HEK293T (cell line): ENCODE measurements around the gene NECAB2.

Source experiments
- CTCF ChIA-PET: fragments of 350-600 bp; formaldehyde crosslinking; extraction: SDS; loops from one replicate; lab custom pipeline; 2021; ENCODE audit warnings: antibody characterized with exemption, inconsistent platforms; lab: Yijun Ruan, JAX
- POLR2A ChIA-PET: fragments of 350-600 bp; formaldehyde crosslinking; extraction: SDS; loops from one replicate; lab custom pipeline; 2020; ENCODE audit warnings: antibody characterized with exemption, inconsistent platforms; lab: Yijun Ruan, JAX
- DNase-seq: peaks from one replicate; pipeline ENCODE4 v3.0.0; 2012; ENCODE audit warnings: mixed read lengths; ENCODE audit errors: extremely low spot score
- ARNT ChIP-seq: fragments of 450-650 bp; IDR thresholded peaks from 2 replicates; pipeline ENCODE4 v1.6.1; 2017; ENCODE audit warnings: mild to moderate bottlenecking
- BHLHE40 ChIP-seq: fragments of 450-650 bp; IDR thresholded peaks from 2 replicates; pipeline ENCODE4 v1.6.1; 2016; ENCODE audit warnings: mild to moderate bottlenecking, moderate library complexity, borderline replicate concordance
- CTBP1 ChIP-seq: fragments of 450-650 bp; IDR thresholded peaks from 2 replicates; pipeline ENCODE4 v1.6.1; 2016; ENCODE audit warnings: borderline replicate concordance
- ELF4 ChIP-seq: fragments of 450-650 bp; IDR thresholded peaks from 2 replicates; pipeline ENCODE4 v1.6.1; 2017; ENCODE audit warnings: antibody characterized with exemption
- FOXA1 ChIP-seq: fragments of 450-650 bp; IDR thresholded peaks from 2 replicates; pipeline ENCODE4 v1.6.1; 2016; ENCODE audit warnings: mild to moderate bottlenecking
- FOXK2 ChIP-seq: fragments of 450-650 bp; IDR thresholded peaks from 2 replicates; pipeline ENCODE4 v1.6.1; 2016; ENCODE audit warnings: mild to moderate bottlenecking
- FOXM1 ChIP-seq: fragments of 450-650 bp; IDR thresholded peaks from 2 replicates; pipeline ENCODE4 v1.6.1; 2017; ENCODE audit warnings: mild to moderate bottlenecking, borderline replicate concordance
- HDGF ChIP-seq: fragments of 450-650 bp; IDR thresholded peaks from 2 replicates; pipeline ENCODE4 v1.6.1; 2017; ENCODE audit warnings: antibody characterized with exemption, borderline replicate concordance
- L3MBTL2 ChIP-seq: fragments of 450-650 bp; conservative IDR thresholded peaks from 2 replicates; pipeline ENCODE4 v1.6.1; 2016; ENCODE audit warnings: mild to moderate bottlenecking
- LEF1 ChIP-seq: fragments of 450-650 bp; IDR thresholded peaks from 2 replicates; pipeline ENCODE4 v1.6.1; 2017; ENCODE audit warnings: mild to moderate bottlenecking, borderline replicate concordance
- NFRKB ChIP-seq: fragments of 450-650 bp; IDR thresholded peaks from 2 replicates; pipeline ENCODE4 v1.6.1; 2016; ENCODE audit warnings: mild to moderate bottlenecking, moderate library complexity
- PKNOX1 ChIP-seq: fragments of 450-650 bp; IDR thresholded peaks from 2 replicates; pipeline ENCODE4 v1.6.1; 2016
- SP1 ChIP-seq: fragments of 450-650 bp; IDR thresholded peaks from 2 replicates; pipeline ENCODE4 v1.6.1; 2017
- SUZ12 ChIP-seq: fragments of 450-650 bp; IDR thresholded peaks from 2 replicates; pipeline ENCODE4 v1.6.1; 2016; ENCODE audit warnings: mild to moderate bottlenecking
- TARDBP ChIP-seq: fragments of 450-650 bp; IDR thresholded peaks from 2 replicates; pipeline ENCODE4 v1.6.1; 2016
- ZNF384 ChIP-seq: fragments of 450-650 bp; IDR thresholded peaks from 2 replicates; pipeline ENCODE4 v1.6.1; 2016

NECAB2 gene

DNA sequence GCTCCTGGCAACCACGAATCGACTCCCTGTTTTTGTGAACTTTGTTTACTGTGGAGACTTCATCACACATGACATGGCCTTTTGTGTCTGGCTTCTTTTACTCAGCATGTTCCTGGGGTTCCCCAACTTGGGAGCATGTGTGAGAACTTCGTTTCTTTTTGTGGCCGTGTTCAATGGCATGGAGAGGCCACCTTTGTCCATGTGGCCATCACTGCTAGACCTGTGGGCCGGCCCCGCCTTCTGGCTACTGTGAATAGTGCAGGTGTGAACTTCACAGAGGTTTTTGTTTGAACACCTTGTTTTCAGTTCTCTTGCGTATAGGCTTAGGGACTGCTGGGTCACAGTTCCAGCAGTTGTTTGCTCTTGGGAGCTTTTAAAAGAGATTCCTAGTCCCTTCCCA, 80.2 kb downstream of the NECAB2 start:
- CTCF ChIA-PET = interaction anchor here (0.6 kb wide), 1 partner anchor 13 kb away, joined by 6 read pairs; no protein-coding TSS in a partner anchor
- no peak for DNase-seq
- POLR2A ChIA-PET = no interaction called here
- TF ChIP-seq FOXM1 (no peak), HDGF (no peak), LEF1 (no peak), NFRKB (no peak), L3MBTL2 (no peak), SP1 (no peak), ZNF384 (no peak), FOXK2 (no peak), PKNOX1 (no peak), ARNT (no peak), ELF4 (no peak), BHLHE40 (no peak), FOXA1 (no peak), CTBP1 (no peak), SUZ12 (no peak), TARDBP (no peak)

- POLR2A ChIA-PET = no interaction called here
- TF ChIP-seq LEF1 (no peak), ARNT (no peak)
- CTCF ChIA-PET = no interaction called here
- no peak for DNase-seq
Observed at GRCh38 chr16:84048871-84049270, 80.8 kb downstream of the NECAB2 start.

GRCh38 chr16:84049403-84050060, 81.5 kb downstream of the NECAB2 start:
- POLR2A ChIA-PET = no interaction called here
- DNase-seq = no peak
- TF ChIP-seq NFRKB = no peak
- TF ChIP-seq TARDBP = no peak
- TF ChIP-seq FOXA1 = no peak
- no peak for TF ChIP-seq SUZ12
- TF ChIP-seq FOXK2 = no peak
- no peak for TF ChIP-seq PKNOX1
- TF ChIP-seq ZNF384 = no peak
- TF ChIP-seq CTBP1 = no peak
- no peak for TF ChIP-seq LEF1
- no peak for TF ChIP-seq ELF4
- no peak for TF ChIP-seq SP1
- no peak for TF ChIP-seq L3MBTL2
- no peak for TF ChIP-seq BHLHE40
- no peak for TF ChIP-seq FOXM1
- no peak for TF ChIP-seq ARNT
- TF ChIP-seq HDGF = no peak
- CTCF ChIA-PET = no interaction called here

GRCh38 chr16:84050316-84050715, 82.3 kb downstream of the NECAB2 start:
- CTCF ChIA-PET = no interaction called here
- TF ChIP-seq SUZ12 (no peak), ELF4 (no peak)
- POLR2A ChIA-PET = no interaction called here
- no peak for DNase-seq

GRCh38 chr16:84052071-84052622, 84.1 kb downstream of the NECAB2 start:
- POLR2A ChIA-PET = no interaction called here
- no peak for DNase-seq
- CTCF ChIA-PET = interaction anchor here (0.8 kb wide), 1 partner anchor 95 kb away, joined by 3 read pairs; no protein-coding TSS in a partner anchor
- no peak for TF ChIP-seq PKNOX1
- no peak for TF ChIP-seq FOXM1
- no peak for TF ChIP-seq BHLHE40
- TF ChIP-seq NFRKB = no peak
- TF ChIP-seq SUZ12 = no peak
- no peak for TF ChIP-seq ELF4
- TF ChIP-seq FOXK2 = no peak
- TF ChIP-seq L3MBTL2 = no peak
- no peak for TF ChIP-seq ZNF384
